T-helper 9 cell (primary cell): ENCODE measurements around the gene TRAF3IP3.
"Not testable (repeated sequence)": the region's sequence is repeated elsewhere in the genome, so short reads cannot be mapped to it uniquely, and the experiment has no call there.

ENCODE experiments used
- DNase-seq: peaks from one replicate; pipeline ENCODE4 v3.0.0-alpha.2; 2020

TRAF3IP3 gene

DNA sequence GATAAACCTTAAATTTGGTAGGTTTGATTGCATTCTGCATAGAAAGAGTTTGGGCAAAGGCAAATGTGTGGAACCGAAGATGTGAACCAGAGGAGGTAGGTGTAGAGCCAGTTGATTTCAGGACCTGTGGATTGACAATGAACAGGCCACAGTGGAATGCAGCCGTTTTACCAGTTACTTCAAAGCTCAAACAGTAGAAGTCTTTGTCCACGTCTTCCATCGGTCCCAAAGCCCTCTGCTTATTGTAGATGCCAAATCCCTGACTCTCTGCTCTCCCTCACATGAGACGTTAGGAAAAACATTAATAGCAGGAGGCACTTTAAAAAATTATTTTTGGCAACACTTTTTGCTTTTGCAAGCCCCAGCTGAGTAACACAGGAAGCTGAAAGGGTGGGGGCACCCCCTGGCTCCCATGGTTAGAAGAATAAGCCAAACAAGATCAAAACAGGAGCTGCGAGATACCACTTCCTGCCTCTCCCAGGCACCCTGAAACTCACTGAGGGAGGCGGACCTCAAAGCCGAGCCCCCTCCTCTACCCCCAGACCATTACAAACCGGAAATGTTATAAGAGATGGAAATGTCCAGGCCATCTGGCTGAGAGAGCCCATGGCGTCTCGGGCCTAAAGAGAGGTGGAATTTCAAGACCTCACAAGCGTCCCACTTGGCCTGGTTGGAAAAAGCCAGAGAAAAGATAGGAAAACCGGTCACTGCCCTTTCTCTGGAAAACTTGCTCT, 13.5 kb downstream of the TRAF3IP3 start:
- peak; percentile 50 for DNase-seq

DNA sequence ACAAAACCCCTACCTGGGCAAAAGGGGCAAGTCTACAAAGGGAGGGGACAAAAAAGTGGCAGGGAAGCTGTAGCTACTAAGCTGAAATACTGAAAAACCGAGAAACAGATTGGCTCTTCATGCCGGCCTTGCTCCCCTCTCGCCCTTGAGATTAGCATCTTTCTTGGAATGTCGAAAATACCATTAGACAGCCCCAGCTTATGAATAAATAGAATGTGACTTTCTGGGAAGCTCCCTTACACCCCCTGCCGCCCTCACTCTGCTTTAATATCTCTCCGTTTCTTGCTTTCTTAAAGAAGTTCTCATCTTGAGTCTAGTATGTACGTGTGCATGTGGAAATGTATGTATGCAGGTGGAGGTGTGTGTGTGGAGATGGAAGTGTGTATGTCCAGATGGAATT, 14.1 kb downstream of the TRAF3IP3 start:
- DNase-seq = no peak

DNA sequence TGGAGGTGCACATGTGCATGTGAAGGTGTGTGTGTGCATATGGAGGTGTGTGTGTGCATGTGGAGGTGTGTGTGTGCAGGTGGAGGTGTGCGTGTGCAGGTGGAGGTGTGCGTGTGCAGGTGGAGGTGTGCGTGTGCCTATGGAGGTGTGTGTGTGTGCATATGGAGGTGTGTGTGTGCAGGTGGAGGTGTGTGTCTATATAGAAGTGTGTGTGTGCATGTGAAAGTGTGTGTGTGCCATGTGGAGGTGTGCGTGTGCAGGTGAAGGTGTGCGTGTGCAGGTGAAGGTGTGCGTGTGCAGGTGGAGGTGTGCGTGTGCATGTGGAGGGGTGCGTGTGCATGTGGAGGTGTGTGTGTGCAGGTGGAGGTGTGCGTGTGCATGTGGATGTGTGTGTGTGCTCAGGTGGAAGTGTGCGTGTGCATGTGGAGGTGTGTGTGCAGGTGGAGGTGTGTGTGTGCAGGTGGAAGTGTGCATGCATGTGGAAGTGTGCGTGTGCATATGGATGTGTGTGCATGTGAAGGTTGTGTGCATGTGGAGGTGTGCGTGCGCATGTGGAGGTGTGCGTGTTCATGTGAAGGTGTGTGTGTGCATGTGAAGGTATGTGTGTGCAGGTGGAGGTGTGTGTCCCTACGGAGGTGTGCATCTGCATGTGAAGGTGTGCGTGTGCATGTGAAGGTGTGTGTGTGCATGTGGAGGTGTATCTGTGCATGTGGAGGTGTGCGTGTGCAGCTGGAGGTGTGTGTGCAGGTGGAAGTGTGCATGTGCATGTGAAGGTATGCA, 15.0 kb downstream of the TRAF3IP3 start:
- no peak for DNase-seq

DNA sequence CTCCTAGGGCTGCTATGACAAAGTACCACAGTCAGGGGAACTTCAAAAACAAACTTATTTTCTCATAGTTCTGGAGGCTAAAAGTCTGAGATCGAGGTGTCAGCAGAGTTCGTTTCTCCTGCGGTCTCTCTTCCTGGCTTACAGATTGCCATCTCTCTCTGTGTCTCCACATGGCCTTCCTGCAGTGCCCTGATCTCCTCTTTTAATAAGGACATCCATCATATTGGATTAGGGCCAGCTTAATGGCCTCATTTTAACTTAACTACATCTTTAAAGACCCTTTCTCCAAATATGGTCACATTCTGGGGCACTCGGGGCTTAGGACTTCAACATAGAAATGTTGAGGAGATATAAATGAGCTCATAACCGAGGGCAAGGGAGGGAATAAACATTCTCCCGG, 16.3 kb downstream of the TRAF3IP3 start:
- DNase-seq = no peak

DNA sequence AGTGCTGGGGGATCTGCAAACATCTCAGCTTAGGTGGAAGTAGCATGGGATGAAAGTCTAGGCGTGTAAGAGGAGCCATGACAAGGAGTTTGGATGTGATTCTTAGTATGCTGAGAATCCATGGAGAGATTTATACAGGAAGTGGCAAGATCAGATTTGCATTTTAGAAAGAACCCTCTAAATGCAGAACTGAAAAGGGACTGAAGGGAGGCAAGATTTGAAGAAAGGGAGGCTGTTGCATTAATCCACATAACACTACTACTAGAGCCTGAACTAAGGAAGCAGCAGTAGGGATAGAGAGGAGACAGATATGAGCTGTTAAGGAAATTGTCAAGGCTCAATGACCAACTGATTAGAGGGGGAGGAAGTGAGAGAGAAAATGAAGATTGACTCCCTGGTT, 18.7 kb downstream of the TRAF3IP3 start:
- no peak for DNase-seq

DNA sequence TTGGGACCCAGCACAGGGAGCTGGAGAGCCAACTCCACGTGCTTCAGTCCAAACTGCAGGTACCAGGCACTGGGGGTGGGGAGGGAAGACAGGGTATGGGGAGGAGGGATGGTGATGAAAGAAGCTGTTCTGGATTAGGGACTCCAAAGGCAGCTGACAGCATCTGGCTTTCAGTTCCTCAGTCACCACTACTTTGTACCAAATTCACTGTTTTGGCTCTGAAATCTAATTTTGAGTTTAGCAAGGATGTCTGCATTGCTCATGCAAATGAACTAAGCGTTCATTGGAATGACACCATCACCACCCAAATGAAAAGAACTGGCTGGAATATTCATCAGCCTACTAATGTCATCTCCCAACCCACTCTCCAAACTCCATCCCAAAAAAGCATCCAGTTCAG, 19.8 kb downstream of the TRAF3IP3 start:
- DNase-seq = no peak

DNA sequence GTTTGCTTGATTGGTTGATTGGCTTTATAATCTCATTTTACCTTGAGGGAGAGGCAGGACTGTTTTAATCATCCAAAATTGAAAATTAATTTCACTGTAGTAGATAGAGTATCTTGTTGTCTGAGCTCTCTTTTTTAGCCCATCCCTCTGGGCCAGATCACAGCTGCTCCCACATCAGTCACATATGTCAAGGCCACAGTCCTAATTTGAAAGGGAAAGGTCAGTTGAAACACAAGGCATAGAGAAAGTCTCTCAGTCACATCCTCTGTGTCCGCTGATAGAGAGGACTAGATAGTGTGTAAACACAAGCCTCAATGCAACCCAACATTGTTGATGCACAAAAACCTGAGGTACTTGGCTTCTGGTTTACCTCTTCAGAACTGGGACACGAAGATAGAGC, 21.7 kb downstream of the TRAF3IP3 start:
- no peak for DNase-seq

DNA sequence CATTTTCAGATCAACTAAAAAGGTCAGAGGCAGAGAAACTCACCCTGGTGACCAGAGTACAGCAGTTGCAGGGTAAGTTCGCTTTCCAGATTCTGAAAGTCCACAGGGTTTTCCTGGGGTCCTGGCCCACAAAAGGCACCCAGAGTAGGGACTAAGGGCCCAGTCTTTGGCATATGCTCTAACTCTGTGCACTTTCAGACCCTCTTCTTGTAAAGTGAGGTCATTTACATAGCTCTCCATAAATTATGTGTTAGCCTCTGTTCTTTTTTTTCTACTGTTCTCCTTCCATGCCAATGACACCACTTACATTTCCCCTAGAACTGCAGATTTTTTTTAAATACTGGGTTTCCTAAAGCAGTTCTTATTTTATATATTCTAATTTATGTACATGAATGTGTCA, 22.2 kb downstream of the TRAF3IP3 start:
- DNase-seq = no peak

DNA sequence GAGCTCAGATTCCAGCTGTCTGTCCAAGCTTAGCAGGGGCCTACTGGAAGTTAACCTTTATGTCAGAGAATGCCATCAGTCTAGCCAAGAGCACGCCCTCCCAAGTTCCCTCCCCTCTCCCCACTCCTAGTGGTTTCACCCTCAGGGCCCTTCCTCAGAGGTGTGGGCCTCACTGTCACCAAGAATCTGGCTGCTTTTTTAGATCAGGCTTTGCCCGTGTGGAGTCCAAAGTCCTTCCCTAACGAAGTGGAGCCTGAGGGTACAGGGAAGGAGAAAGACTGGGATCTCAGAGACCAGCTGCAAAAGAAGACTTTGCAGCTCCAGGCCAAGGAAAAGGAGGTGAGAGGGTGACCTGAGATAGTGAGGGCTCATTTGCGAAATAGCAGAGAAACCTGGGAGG, 24.4 kb downstream of the TRAF3IP3 start:
- no peak for DNase-seq

DNA sequence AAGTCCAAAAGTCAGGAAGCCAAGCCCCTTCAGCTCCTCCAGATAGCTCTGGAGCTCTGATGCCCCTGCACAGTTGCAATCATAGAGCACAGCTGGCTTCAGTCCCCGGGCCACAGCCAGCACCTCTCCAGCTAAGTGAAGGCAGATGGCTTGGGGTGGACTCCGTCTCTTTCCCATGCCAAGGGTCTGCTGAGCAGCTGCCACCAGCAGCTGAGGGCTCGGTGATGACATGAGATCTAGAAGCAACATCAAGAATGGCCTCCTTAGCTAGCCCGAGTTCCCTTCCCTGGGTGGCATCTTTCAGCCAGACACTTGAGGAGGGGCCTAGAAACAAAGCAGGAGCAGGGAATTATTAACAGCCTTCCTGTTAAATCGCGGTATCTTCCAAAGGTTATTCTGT, 27.5 kb downstream of the TRAF3IP3 start:
- DNase-seq = no peak

DNA sequence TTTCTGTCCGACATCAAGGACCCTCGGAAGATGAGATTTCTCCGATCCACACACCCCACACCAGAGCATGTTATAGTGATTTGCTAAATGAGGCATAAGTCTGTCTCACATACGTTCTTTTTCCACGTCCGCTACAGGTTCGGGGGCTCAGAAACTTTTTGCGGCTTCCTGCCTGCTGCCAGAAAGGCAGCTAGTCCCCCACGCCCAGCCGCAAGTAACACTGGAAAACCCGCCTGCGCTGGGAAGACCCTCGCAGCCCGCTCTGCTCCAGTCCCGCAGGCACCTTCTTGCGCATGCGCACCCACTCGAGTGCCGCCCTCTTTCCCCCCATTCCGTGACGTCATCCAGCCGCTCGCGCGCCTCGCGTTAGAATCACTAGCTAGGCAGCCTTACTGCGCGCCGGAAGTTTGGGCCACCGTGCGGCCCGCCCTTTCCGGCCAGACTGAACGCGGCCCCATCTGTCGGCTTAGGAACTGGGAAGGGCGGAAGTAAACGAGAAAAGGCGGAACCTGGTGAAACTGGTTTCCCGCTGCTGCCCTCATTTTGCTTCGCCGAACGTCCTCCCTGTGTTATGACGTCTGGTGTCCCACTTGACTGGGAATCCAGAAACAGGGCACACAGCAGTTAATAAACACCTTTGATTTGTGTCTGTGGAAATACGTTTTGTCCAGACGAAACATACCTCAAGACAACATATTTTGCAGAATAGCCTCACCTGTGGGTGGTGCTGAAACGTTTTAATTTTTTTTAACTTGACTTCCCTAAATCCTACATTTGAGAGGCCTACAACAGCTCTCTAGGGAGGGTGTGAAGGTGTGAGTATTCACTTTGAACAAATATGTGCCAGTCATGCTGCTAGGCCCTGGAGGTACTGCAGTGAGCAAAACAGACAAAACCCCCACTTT, 28.7 kb downstream of the TRAF3IP3 start, which contains the start of gene C1orf74:
TSS of gene C1orf74 (minus strand) at position 295 of the 905 bp plus-strand sequence. CDS start 925 bp downstream, outside the sequence.
- DNase-seq = peak; percentile 99

DNA sequence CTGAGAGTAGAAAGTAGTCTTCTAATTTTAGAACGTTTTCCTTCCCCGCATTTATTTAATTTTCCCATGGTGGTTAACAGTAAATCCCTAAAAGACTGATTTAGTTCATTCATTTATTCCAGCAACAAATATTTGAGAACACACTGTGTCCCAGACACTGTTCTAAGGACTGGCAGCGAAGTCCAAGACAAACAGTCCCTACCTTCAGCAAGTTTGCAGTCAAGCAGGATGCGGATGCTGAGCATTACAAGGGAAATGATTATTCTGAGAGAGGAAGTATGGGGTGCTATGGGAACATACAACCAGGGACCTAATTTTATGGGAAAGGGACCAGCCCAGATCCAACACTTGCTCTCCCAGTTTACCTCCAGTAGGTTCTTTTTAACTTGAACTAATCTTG, 29.7 kb downstream of the TRAF3IP3 start:
- no peak for DNase-seq

DNA sequence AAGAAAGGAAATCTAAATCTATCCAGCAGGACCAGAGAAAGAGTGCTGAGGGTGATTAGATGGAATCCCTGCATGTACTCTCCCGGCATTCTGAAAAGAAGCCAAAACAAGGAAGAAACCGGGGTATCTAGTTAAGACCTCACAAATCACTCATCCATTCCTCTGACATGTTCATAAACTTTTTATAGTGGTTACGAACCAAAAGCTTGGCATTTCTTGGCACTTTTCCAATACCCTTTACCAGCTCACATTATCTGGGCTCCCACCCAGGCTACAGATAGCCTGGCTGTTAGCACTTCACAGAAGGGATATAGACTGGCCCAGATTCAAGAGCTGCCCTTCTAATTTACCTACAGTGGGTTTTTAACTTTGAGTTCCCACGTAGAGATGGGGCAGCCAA, 30.3 kb downstream of the TRAF3IP3 start:
- no peak for DNase-seq

DNA sequence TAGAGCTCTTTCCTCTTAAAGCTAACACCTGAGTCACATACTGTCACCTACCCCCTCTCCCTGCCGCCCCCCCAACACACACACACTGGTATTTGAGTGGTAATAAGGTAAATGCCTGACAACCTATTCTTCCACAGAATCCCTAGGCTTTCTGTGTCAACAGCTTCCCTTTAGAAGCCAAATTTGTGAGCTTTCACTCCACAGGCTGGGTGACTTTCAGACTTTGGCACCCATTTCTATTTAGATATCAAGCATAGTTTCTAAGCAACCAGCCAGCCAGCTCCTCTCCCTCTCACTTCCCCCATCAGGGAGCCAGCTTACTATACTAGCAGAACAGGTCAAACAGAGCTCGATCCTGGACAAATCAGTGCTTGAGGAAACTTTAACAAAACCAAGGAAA, 31.7 kb downstream of the TRAF3IP3 start:
- DNase-seq = no peak

DNA sequence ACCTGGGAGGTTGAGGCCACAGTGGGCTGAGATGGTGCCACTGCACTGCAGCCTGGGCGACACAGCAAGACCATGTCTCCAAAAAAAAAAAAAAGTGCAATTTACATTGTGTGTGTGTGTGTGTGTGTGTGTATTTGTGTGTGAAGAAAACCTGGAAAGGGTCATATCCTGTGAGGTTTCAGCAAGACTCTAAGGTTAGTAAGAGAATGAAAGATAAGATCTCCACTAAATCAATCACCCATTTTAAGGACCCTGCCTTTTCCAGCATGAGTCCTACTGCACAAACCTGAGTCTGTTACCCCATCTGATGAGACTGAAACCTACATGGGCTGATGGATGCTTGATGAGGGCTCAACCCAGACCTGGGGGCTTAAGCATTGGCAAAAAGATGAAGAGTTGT, 33.4 kb downstream of the TRAF3IP3 start:
- no peak for DNase-seq

DNA sequence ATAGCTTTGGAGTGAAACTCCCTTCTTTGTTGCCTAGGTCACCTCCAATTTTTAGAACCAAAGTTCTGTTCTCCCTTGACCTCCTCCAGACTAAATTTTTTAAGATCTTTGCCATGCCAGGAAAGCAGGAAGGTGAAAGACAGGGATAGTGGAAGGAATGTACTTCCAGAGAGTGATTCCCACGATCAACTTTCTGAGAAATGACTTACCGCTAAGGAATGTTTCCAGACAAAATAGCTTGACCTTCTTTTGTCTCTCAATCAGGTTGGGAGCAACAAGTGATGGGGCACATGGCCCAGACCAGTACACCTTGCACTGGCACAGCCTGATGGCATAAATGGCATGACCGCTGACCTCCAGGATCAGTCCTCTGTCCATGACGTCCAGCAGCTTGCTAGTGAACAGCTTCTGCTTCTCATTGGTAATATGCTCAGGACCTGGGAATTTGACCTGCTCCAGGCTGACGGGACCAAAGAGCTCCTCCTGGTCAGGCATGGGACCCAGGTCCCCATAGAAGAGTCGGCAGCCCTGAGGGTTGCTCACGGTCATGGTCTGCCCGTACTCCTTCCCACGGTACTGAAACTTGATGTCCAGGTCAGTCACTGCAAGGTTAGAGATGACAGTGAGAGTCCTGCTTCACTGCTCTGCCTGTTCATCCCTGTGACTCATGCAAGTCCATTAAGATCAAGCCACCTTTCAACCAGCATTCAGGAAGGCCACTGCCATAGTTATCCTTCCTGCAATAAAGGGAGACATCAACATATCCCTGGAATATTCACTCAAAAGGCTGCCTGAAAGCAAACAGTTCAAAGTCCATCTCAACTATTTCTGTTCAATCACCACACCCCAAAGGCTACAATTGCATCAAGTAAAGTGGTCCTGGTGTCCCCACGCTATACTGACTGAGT, 34.7 kb downstream of the TRAF3IP3 start:
- no peak for DNase-seq

DNA sequence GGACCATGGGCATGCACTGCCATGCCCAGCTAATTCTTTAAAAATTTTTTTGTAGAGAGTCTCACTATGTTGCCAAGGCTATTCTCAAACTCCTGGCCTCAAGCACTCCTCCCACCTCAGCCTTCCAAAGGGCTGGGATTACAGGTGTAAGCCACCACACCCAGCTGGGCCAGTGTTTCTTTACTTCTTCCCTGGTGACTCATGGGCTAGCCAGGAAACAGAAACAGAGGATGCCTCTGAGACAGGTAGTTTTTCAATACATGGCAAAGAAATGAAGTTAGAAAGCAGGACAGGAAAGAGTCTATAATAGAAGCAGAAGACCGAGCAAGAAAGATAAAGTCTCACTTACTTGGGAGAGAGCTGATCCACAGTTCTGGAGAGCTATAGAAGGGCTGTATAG, 36.1 kb downstream of the TRAF3IP3 start:
- DNase-seq = no peak

DNA sequence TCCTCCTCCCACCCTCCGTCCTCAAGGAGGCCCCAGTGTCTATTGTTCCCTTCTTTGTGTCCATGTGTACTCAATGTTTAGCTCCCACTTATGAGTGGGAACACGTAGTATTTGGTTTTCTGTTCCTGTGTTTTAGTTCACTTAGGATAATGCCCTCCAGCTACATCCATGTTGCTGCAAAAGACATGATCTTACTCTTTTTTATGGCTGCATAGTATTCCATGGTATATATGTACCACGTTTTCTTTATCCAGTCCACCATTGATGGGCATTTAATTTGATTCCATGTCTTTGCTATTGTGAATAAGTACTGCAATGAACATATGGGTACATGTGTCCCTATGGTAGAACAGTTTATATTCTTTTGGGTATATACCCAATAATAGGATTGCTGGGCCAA, 37.9 kb downstream of the TRAF3IP3 start:
- DNase-seq = not testable (repeated sequence)

DNA sequence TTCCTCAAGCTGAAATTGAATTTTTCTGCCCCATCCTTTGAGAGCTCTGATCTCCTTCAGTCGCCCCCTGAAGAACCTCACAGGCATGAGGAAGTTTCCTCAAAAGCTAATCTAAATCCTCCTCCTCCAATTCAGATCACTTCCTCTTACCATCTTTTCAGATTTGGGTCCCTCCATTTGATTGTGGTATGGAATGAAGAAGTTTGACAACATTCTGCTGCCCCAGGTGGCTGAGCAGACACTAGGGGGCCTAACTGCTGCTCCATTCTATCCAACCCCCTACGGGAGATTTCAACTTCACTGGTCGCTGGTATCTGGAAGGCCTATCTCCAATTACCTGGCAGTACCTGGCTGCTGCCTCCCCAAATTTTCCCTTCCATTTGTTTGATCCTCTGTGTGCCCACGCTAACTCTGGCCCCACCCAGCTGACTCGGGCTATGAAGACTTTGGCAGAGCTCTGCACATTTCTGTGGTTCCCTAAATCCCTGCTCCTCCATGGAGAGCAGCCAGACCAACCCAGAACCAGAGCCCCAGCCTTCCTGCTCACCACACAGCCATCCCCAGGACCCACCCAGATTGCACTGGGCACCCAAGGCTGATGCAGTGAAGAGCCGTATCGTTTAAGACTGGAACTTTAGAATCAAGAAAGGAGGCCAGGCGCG, 42.3 kb downstream of the TRAF3IP3 start:
- DNase-seq = no peak

DNA sequence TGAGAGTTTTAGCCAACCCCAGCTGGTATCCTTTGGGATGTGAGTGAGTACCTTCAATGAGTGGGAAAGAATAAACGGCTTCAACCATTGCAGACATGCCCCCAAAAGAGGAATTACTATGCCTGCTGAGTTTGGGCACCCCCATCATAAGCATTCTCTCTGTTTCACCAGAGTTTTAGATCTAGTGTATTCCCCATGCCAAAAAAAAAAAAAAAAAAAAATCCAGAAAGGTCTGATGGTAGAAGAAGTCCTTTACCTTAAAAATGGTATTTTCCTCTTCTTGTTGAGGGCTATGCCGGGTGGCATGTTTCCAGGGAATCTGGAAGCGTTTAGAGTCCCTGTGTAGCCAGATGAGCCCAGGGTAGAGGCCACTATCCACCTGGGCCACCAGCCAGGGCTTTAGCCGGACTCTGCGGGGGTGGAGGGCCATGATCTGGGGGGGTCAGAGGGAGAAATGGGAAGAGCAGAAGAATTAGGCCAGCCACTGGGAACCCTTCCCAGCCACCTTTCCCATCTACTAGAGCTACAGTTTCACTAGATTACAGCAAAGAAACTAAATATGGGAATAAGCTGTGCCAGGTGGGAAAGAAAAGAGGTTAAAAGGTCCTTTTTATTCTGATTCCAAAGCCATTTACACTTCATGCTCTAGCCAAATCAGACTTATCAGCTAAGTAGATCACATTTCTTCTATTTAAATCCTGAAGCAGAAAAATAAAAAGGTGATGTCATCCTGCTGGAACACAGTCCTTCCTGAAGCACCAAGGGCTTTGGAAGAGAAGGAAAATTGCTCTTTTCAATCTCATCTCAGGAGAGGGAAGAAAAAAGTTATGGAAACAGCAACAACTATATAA, 45.4 kb downstream of the TRAF3IP3 start:
- no peak for DNase-seq
